ENCODE data around the gene RHOF. TPM values are rescaled to one million over a fixed set of nuclear protein-coding genes. Genes with fewer than 3 reads are reported as not detected.

The RHOF gene
- total and polyA plus RNA-seq, 2 of the 13 experiments (the other 11 are each of a cell fraction or from before 2014, with no cell fraction given), result 14.6 to 32.2 TPM

- TF ChIP-seq ZNF318 (CRISPR knock-in tag; IDR thresholded peaks at IDR 0.05) (no peak), RARA (CRISPR knock-in tag; IDR thresholded peaks at IDR 0.05) (peak; percentile 93), BRCA1 (CRISPR knock-in tag; IDR thresholded peaks at IDR 0.05) (peak; percentile 53; the same call in 1 of the 2 replicates), ZNF552 (CRISPR knock-in tag; IDR thresholded peaks at IDR 0.05; ENCODE audit: borderline replicate concordance) (no peak), ZNF781 (CRISPR knock-in tag; IDR thresholded peaks at IDR 0.05; ENCODE audit: borderline replicate concordance, not compliant biosample characterization) (no peak), MYPOP (CRISPR knock-in tag; IDR thresholded peaks at IDR 0.05) (no peak), ZSCAN21 (CRISPR knock-in tag; IDR thresholded peaks at IDR 0.05; ENCODE audit: borderline replicate concordance) (no peak), HMG20A (CRISPR knock-in tag; IDR thresholded peaks at IDR 0.05; ENCODE audit: borderline replicate concordance) (no peak), FOXO1 (CRISPR knock-in tag; IDR thresholded peaks at IDR 0.05) (no peak), SATB2 (CRISPR knock-in tag; IDR thresholded peaks at IDR 0.05) (no peak), ZNF256 (CRISPR knock-in tag; conservative IDR thresholded peaks at IDR 0.05) (no peak; the same call in 1 of the 2 replicates), FOSL1 (CRISPR knock-in tag; IDR thresholded peaks at IDR 0.05; ENCODE audit: borderline replicate concordance) (peak; percentile 64; the same call in 1 of the 2 replicates), ZSCAN30 (CRISPR knock-in tag; IDR thresholded peaks at IDR 0.05) (no peak), CREM (IDR thresholded peaks at IDR 0.05) (0 out of 2 replicates have a peak, but pooled peaks have one; percentile 6), CREM (CRISPR knock-in tag; IDR thresholded peaks at IDR 0.05) (no peak), ZSCAN29 (CRISPR knock-in tag; conservative IDR thresholded peaks at IDR 0.05) (peak; percentile 44; the same call in 1 of the 2 replicates), EP300 (IDR thresholded peaks at IDR 0.05; ENCODE audit: low read depth in 2 of 2, low read length in 2 of 2) (peak in 1 of 2 experiments; percentile 50; a peak in 2 of 4 replicates), EP300 (CRISPR knock-in tag; IDR thresholded peaks at IDR 0.05; ENCODE audit: borderline replicate concordance) (no peak), HOXA3 (CRISPR knock-in tag; IDR thresholded peaks at IDR 0.05) (0 out of 2 replicates have a peak, but pooled peaks have one; percentile 10), ZNF549 (CRISPR knock-in tag; IDR thresholded peaks at IDR 0.05) (no peak), CENPBD1 (CRISPR knock-in tag; IDR thresholded peaks at IDR 0.05; ENCODE audit: borderline replicate concordance, low read depth) (0 out of 2 replicates have a peak, but pooled peaks have one; percentile 65)
These were observed 6.6 kb upstream of the RHOF start (continued) for GRCh38 chr12:121799842-121800693.

Measured in HepG2 (cell line).